Endothelial cell of umbilical vein (primary cell): ENCODE measurements around the gene TMEM183A. TPM values are rescaled to one million over a fixed set of nuclear protein-coding genes. Genes with fewer than 3 reads are reported as not detected.

Experiments
- BruUV-seq: library from RNA; stranded (reverse); fragments of 400-500 nt; replicated peaks from 2 replicates; lab custom pipeline; 2021; lab: Mats Ljungman, UMichigan
- CTCF ChIA-PET: fragments of 300-600, 350-600 bp; sonication (Branson Sonifier 250); formaldehyde crosslinking; loops from one replicate; lab custom pipeline; 2021; ENCODE audit warnings: antibody characterized with exemption, inconsistent platforms; lab: Charles Lee
- POLR2A ChIA-PET: fragments of 300-600, 350-600 bp; sonication (Branson Sonifier 250); formaldehyde crosslinking; loops from one replicate; lab custom pipeline; 2021; ENCODE audit warnings: antibody characterized with exemption, inconsistent platforms; lab: Charles Lee
- DNase-seq: peaks from one replicate; pipeline ENCODE4 v3.0.0-alpha.2; 2011; ENCODE audit warnings: low read depth, low spot score
- FAIRE-seq: peaks from 2 replicates; lab custom pipeline; 2011; peaks lifted over from hg19 to GRCh38; lab: Jason Lieb, UNC
- H2AFZ ChIP-seq: 2 replicates; pipeline ENCODE4 v1.6.0; 2012; ENCODE audit warnings: low read depth, low read length, control low read depth, inconsistent platforms
- H3K27ac ChIP-seq: 2 replicates; pipeline ENCODE4 v1.5.1; 2011; ENCODE audit warnings: low read depth, mild to moderate bottlenecking, control low read depth, low read length, moderate library complexity; ENCODE audit not compliant: insufficient read depth
- H3K27me3 ChIP-seq, 2 experiments: 2 replicates each; pipeline versions ENCODE4 v1.6.0 to v1.6.1; 2011; ENCODE audit warnings: low read length in 2 of 2, mixed read lengths in 1 of 2; ENCODE audit not compliant: control insufficient read depth in 2 of 2, insufficient read depth in 2 of 2
- H3K36me3 ChIP-seq, 2 experiments: 2 replicates in 1 of 2; 3 replicates in 1 of 2; pipeline ENCODE4 v1.5.1; 2011; ENCODE audit warnings: low read length in 2 of 2, mild to moderate bottlenecking in 1 of 2, moderate library complexity in 1 of 2; ENCODE audit not compliant: control insufficient read depth in 2 of 2, insufficient read depth in 2 of 2; ENCODE audit errors: extremely low read depth in 1 of 2
- H3K4me1 ChIP-seq: 3 replicates; pipeline ENCODE4 v1.5.1; 2011; ENCODE audit warnings: mild to moderate bottlenecking, low read length; ENCODE audit not compliant: control insufficient read depth, insufficient read depth; ENCODE audit errors: extremely low read depth
- H3K4me2 ChIP-seq: 2 replicates; pipeline ENCODE4 v1.6.1; 2011; ENCODE audit warnings: low read length, control low read depth, mixed read lengths; ENCODE audit not compliant: insufficient read depth
- H3K4me3 ChIP-seq, 3 experiments: fragments of 200-600 bp in 1 of 3; sonication (generic), shearing (Covaris generic) in 1 of 3; replicated peaks in 1 of 3; 2 replicates each; pipeline ENCODE4 v1.5.1; 2011 to 2016; ENCODE audit warnings: control low read depth in 3 of 3, low read length in 3 of 3, mild to moderate bottlenecking in 2 of 3, inconsistent platforms in 1 of 3, low read depth in 1 of 3, moderate library complexity in 1 of 3; ENCODE audit not compliant: insufficient read depth in 1 of 3
- H3K79me2 ChIP-seq: 2 replicates; pipeline ENCODE4 v1.6.0; 2012; ENCODE audit warnings: low read length, inconsistent platforms; ENCODE audit not compliant: control insufficient read depth, insufficient read depth
- H3K9ac ChIP-seq: replicated peaks from 2 replicates; pipeline ENCODE3; 2011; ENCODE audit warnings: low read length, control low read depth; ENCODE audit not compliant: insufficient read depth; ENCODE audit errors: extremely low read depth
- H3K9me1 ChIP-seq: replicated peaks from 3 replicates; pipeline ENCODE4 v1.6.0; 2011; ENCODE audit warnings: mild to moderate bottlenecking, low read length; ENCODE audit not compliant: control insufficient read depth, insufficient read depth; ENCODE audit errors: extremely low read depth
- H3K9me3 ChIP-seq: replicated peaks from 2 replicates; pipeline ENCODE4 v1.5.1; 2012; ENCODE audit warnings: low read length, inconsistent platforms; ENCODE audit not compliant: control insufficient read depth, insufficient read depth
- H4K20me1 ChIP-seq: replicated peaks from 2 replicates; pipeline ENCODE3; 2011; ENCODE audit warnings: mild to moderate bottlenecking, low read length; ENCODE audit not compliant: control insufficient read depth, insufficient read depth; ENCODE audit errors: extremely low read depth
- EZH2 ChIP-seq: IDR thresholded peaks from 2 replicates; pipeline ENCODE4 v1.6.1; 2012; ENCODE audit warnings: borderline replicate concordance, low read depth, mild to moderate bottlenecking, moderate library complexity, low read length, inconsistent platforms; ENCODE audit not compliant: severe bottlenecking
- GATA2 ChIP-seq: IDR thresholded peaks from 2 replicates; pipeline ENCODE4 v1.7.0; 2011; ENCODE audit warnings: low read depth, mild to moderate bottlenecking, moderate library complexity, mixed read lengths, low read length; ENCODE audit not compliant: insufficient read length, insufficient read depth
- JUN ChIP-seq: IDR thresholded peaks from 2 replicates; pipeline ENCODE4 v1.6.1; 2011; ENCODE audit warnings: borderline replicate concordance, low read depth; ENCODE audit not compliant: insufficient read length, insufficient read depth
- MAX ChIP-seq: IDR thresholded peaks from 2 replicates; pipeline ENCODE4 v1.6.1; 2011; ENCODE audit not compliant: insufficient read depth, insufficient read length
- POLR2A ChIP-seq: IDR thresholded peaks from 2 replicates; pipeline ENCODE4 v1.6.1; 2012; ENCODE audit warnings: low read depth, mild to moderate bottlenecking, control low read depth, low read length
- POLR2AphosphoS5 ChIP-seq: IDR thresholded peaks from 2 replicates; pipeline ENCODE4 v1.6.1; 2012; ENCODE audit warnings: low read depth, mild to moderate bottlenecking, control low read depth, low read length, moderate library complexity; ENCODE audit not compliant: insufficient read depth
- dilution Hi-C: fragments of 300-500 bp; cut with MboI; formaldehyde crosslinking; loops from one replicate; pipeline ENCODE4 v1.15.0; 2019; ENCODE audit warnings: low sequenced_read_pairs; ENCODE audit not compliant: extremely low pct_ligation_motif_present
- intact Hi-C: fragments of 100-400 bp; cut with micrococcal nuclease; formaldehyde crosslinking; loops from one replicate; pipeline ENCODE4 v1.10.0; 2022
- polyA plus RNA-seq, 4 experiments: library from polyadenylated mRNA; depleted of rRNA in 3 of 4; stranded (reverse) in 3 of 4; unstranded in 1 of 4; fragments of >200 nt; gene quantifications; 2 replicates each; pipeline versions ENCODE4 v1.2.1 to v1.2.3, GENCODE V29; 2011 to 2012; ENCODE audit warnings: missing spikeins in 1 of 4
- total RNA-seq: library from RNA; stranded (reverse); gene quantifications from 2 replicates; pipeline ENCODE4 v1.2.3, GENCODE V29; 2021
- TF ChIP-seq, protein P1 (sequence below), 2 donors: IDR thresholded peaks; 1 replicate in 1 of 2; 2 replicates in 1 of 2; pipeline ENCODE4 v1.5.1; 2011; ENCODE audit warnings: low read length in 2 of 2, mild to moderate bottlenecking in 2 of 2, moderate library complexity in 2 of 2, control low read depth in 1 of 2, inconsistent platforms in 1 of 2, low read depth in 1 of 2; ENCODE audit not compliant: insufficient read depth in 1 of 2; ENCODE audit errors: extremely low read depth in 1 of 2

Gene TMEM183A
- total and polyA plus RNA-seq, 2 donors (not counting 3 experiments of a cell fraction or from before 2014, with no cell fraction given), result 59.4 to 110 TPM

GRCh38 chr1:203056516-203056915, 49.3 kb downstream of the TMEM183A start:
- ChIA-PET CTCF (interaction anchor here (0.6 to 1.8 kb wide), 2 partner anchors 17 to 282 kb away, joined by 8 to 14 read pairs; no protein-coding TSS in a partner anchor), POLR2A (no interaction called here)
- DNase-seq, result no peak
- no peaks in the 10 kb centered on the region for H3K9me3 ChIP-seq
- no peaks in the 10 kb centered on the region for H3K4me1 ChIP-seq
- no peaks in the 10 kb centered on the region for H3K79me2 ChIP-seq
- H3K4me3 ChIP-seq, result no peak overlapping the region
- BruUV-seq, result no TSS peak
- no peaks in the 10 kb centered on the region for H3K36me3 ChIP-seq
- H4K20me1 ChIP-seq, result no peaks in the 10 kb centered on the region
- H3K9ac ChIP-seq, result no peak overlapping the region
- H2AFZ ChIP-seq, result no peak overlapping the region
- intact Hi-C loops, result no loop called here
- no peaks in the 10 kb centered on the region for H3K9me1 ChIP-seq
- H3K27me3 ChIP-seq, result peaks cover 0 to 5% of the 10 kb centered on the region in 2 experiments
- FAIRE-seq, result no peak
- no peak overlapping the region for H3K4me2 ChIP-seq
- dilution Hi-C loops, result no loop called here
- H3K27ac ChIP-seq, result no peak overlapping the region
- TF ChIP-seq EZH2 (no peak), POLR2A (no peak), POLR2AphosphoS5 (no peak), MAX (no peak), JUN (no peak), GATA2 (no peak)
- TF ChIP-seq, protein P1, sequence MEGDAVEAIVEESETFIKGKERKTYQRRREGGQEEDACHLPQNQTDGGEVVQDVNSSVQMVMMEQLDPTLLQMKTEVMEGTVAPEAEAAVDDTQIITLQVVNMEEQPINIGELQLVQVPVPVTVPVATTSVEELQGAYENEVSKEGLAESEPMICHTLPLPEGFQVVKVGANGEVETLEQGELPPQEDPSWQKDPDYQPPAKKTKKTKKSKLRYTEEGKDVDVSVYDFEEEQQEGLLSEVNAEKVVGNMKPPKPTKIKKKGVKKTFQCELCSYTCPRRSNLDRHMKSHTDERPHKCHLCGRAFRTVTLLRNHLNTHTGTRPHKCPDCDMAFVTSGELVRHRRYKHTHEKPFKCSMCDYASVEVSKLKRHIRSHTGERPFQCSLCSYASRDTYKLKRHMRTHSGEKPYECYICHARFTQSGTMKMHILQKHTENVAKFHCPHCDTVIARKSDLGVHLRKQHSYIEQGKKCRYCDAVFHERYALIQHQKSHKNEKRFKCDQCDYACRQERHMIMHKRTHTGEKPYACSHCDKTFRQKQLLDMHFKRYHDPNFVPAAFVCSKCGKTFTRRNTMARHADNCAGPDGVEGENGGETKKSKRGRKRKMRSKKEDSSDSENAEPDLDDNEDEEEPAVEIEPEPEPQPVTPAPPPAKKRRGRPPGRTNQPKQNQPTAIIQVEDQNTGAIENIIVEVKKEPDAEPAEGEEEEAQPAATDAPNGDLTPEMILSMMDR (IDR thresholded peaks at IDR 0.05; ENCODE audit: extremely low read depth in 1 of 2, insufficient read depth in 1 of 2, low read depth in 1 of 2, low read length in 2 of 2), result no peak
